HG03159 (cell line): ENCODE data around the gene TMEM42.

Experiments
- ATAC-seq: cut with Tn5 transposase; IDR thresholded peaks from one replicate; pipeline ENCODE4 v1.9.1; 2021; ENCODE audit warnings: mild to moderate bottlenecking, moderate library complexity; ENCODE audit not compliant: unreplicated experiment

TMEM42 gene

DNA sequence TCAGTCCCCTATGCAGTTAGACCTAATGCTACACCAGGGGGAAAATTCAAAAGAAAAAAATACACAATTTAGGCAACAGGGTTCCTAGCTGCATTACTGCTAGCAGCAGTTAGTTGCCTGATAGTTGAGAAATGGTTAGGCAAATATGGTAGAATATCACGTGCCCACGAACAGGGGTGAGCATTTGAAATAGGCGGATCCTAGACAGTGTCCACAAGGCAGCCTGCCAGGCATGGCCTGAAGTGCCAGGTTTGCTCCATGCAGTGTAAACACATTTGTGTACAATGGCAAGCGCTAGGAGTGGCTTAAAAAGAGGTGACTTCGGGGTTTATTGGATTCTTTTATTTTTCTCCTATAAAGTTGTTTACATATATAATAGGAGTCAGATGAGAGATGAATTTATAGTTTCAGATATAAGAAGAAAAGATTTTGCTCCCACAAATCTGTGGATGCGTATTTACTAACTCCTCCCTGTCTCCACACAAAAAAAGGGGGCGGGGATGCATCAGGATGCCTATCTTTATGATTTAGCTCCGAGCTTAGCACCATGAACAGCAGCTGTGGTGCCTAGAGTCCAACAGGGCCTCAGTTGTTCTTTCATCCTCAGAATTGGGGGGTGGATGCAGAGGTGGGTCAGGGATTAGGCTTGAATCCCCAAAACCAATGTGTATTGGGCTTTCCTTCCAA is 8.8 kb downstream of the TMEM42 start:
- ATAC-seq = no peak

DNA sequence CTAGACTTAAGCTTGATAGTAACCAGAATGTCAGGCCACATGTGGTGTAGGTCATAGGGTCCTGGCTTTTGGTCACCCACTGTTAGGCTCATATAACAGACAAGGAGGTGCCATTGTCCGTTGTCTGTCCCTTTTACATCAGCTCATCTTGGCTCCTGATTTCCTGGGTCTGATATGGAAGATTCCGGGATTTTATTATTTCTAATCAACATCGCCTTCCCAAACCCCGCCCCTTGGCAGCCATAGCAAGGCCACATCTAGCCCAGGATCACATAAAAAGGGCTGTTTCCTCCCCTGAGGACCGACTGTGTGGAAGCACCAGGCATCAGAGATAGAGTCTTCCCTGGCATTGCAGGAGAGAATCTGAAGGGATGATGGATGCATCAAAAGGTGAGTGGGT is 12.6 kb downstream of the TMEM42 start, which contains the start of gene TGM4:
TGM4 (plus strand) TSS at position 301 of the 400 bp plus-strand sequence; CDS start at position 372, 71 bp downstream.
- no peak for ATAC-seq

DNA sequence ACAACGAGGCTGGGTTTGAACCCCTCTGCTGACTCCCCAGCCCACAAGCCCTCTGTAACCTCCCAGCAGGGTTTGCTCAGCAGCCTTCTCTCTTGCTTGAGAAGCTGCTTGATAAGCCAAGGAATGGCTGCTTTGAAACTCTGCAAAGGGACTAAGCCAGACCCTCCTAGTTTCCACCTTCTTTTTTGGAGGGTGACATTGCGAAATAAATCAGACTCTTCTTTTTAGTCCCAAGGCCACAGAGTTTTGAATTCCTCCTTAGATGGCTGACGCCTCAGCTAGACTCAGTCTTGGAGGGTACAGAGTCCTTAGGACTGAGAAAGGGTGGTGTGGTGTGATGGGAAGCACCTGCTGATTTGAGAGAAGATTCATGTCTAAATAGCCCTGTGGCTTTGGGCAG is 13.9 kb downstream of the TMEM42 start:
- ATAC-seq = no peak

DNA sequence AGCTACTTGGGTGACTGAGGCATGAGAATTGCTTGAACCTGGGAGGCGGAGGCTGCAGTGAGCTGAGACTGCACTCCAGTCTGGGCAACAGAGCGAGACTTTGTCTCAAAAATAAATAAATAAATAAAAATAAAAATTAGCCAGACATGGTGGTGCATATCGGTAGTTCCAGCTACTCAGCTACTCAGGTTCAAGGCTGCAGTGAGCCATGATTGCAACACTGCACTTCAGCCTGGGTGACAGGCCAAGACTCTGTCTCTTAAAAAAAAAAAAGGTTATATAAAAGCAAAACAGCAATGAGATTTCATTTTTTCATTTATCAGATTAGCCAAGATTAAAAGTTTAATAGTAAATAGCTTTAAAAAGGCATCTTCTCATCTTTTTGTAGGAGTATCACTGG is 15.6 kb downstream of the TMEM42 start:
- no peak for ATAC-seq

DNA sequence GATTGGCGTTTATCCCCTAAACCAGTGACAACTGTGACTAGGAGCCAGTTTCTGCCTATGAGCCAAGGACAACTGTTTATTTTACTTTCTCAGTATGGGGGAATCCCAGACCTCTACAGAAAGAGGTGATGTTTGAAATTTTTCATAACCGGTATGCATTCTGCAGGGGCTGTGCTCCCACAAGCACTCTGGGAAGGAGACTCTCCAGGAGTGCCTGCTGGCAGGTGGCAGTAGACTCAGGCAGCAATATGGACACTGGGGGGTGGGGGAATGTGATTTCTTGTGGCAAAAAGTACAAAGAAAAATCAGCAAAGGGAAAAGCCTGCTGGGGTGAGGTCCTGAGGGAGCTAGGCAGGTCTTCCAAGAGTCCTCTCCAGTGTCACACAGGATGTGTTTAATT is 18.6 kb downstream of the TMEM42 start:
- ATAC-seq = no peak

DNA sequence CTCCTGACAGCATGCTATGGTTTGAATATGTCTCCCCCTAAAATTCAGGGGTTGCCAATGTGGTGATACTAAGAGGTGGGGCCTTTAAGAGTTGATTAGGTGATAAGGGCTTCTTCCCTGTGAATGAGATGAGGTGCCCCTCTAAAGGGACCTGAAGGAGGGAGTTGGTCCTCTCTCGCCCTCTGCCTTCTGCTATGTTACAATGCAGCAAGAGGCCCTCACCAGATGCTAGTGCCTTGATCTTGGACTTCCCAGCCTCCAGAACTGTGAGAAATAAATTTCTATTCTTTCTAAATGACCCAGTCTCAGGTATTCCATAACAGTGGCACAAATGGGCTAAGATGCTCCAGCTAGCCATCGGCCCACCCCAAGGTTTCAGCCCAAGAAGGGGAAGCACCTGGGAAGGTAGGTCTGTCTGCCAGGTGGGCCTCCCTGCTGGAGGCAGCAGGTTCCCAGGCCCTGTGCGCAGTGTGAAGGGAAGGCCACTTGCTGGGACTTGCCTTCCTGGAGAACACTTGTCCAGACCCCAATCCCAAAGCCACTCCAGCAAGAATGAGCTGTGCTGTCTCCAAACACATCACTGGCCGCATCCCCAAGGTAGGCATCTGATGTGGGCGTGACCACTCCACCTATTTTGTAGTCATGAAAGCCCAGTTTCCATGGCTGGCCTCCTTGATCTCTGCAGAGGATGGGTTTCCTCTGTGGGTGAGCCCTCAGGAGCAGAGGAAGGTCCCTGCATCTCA is 21.7 kb downstream of the TMEM42 start:
- ATAC-seq = no peak

DNA sequence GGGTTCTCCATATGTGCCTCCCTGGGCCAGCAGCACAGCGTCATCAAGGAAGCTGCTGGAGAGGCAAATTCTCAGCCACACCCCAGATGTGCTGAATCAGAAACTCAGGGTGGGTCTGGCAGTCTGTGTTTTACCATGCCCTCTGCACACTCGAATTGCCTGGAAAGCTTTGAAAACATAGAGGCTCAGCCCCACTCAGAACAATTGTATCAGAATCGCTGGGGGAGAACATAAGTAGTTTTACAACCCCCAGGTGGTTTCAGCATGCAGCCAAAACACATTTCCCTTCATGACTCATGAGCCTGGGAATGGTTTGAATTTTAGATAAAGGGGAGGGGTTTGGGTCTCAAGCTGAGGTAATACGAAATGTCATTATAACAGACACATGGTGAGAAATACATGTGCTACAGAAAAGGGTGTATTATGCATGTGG is 22.3 kb downstream of the TMEM42 start:
- ATAC-seq = no peak

DNA sequence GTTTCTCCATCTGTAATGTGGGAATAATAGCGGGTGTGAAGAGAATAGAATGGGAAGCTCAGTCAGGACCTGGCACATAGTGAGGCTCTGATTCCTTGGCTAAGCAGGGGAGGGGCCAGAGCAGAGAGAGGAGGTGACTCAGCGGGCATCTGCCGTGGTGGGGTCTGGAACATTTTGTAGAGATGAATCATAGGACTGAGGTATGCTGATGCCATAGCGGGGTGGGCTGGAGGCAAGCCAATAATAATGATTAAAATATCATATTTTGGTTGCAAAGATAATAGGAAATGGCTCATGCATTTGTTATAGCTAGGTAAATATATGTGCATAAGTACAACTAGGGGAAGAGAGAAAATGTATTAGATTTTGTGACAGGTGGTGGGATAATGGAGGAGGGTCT is 23.9 kb downstream of the TMEM42 start:
- no peak for ATAC-seq

DNA sequence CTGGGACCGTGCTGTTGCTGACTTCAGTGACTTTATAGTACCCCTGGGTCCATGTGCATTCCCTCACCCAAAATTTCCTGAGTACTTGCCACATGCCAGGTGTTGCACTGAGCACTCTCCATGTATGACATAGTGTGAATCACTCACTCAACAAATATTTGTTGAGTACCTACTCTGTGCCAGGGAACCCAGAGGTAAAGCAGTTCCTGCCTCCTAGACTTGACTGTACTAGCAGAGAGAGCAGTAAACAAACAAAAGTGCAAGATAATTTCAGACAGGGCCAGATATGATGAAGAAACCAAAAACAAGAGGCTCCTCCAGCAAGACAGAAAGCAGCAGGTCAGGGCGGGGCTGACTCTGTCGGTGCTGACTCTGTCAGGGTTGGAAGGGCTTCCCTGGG is 24.8 kb downstream of the TMEM42 start:
- no peak for ATAC-seq

DNA sequence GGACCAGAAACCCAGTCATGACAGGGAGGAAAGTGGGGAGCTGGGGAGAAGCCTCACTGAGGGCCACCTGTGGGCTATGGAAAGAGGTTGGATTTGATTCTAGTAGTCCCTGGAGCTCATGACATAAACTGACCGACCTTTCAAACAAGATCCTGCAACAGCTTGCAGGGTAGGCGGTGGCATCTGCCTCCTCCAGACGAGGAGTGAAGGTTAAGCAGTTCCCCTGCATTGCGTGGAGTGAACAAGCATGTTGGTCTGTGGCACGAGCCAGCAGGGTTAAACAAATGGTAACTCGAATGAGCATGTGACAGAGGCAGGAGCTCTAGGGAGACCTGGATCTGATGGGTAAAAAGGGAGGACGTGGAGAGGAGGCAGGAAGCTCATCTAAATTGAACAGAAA is 25.4 kb downstream of the TMEM42 start:
- no peak for ATAC-seq

DNA sequence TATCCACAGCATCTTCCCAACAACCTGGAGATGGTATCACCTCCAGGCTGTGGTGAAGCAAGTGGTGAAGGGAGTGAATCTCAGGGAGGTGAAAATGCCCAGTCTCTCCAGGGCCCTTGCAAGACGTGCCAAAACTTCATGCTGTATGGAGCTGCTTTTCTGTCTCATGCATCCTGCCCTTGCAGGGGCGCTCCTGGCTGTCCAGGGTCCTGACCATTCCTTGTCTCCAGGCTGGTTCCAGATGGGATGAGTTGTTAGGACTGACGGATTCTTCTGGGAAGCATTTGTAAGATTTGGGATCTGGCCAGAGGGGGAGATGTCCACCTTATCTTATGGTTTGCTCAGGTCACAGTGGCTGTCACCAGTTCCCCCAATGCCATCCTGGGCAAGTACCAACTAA is 28.5 kb downstream of the TMEM42 start:
- no peak for ATAC-seq

DNA sequence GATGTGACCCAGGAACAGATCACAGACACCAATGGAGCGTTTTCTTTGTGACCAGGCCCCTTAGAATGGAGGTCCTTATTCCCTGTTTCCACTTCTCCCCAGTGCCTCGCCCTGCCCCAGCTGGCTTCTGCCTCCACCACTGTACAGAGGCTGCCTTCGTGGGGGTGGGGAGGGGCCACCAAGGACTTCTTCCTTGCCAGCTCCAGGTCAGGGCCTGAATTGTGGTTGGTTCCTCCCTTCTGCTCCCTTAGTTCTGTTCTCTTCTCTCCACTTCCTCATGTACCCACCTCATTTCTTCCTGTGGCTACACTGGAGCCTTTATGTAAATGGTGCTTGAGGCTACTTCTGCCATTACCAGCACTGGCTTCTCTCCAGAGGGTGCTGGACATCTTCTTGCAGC is 29.1 kb downstream of the TMEM42 start:
- ATAC-seq = no peak

DNA sequence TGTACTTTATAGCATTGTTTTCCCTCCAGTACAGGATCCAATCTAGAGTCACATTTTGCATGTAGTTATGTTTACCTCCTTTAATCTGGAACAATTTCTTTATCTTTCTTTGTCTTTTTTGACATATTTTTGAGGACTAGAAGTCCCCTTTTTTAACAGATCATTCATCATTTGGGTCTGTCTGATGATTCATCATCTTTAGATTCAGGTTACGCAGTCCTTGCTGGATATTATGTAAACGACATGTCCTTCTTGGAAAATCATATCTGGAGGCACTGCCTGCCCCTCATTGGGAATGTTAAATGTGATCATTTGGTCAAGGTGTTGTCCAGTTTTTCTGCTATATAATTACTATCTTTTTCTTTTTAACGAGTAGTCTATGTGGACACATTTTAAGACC is 31.0 kb downstream of the TMEM42 start:
- no peak for ATAC-seq

DNA sequence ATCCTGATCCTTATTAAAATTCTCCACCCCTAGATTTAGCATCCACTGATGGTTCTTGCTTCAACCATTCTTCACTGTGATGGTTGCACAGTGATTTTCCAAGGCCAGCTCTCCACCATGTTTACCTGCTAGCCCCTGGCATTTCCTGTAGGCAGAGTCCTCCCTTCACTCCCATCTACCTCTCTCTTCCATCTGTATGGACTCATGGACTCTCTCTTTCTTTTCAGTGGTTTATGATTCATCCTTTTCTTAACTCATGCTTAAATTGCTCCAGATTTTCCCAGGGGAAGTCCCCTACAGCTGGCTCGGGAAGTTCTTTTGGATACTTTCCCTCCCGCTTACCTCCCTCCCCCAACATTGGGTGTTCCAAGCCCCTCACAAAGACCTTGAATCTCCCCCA is 31.4 kb downstream of the TMEM42 start:
- ATAC-seq = no peak

DNA sequence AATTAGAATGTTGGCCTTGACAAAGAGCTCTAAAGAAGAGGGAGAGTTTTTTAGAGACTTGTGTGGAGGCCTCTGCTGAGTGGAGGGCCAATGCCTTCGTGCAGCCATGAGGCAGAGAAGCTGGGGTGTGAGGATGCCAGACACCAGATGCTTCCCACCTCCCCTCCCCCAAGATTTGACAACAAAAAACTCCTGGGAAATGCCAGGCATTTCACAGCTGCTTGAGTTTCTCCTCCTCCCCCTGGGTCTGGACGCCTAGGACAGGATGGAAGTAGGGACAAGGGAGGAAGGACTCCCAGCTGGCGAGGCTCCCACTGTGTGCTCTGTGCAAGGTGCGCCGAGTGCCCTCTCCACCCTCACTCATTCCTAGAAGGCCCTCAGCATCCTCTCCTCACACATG is 32.8 kb downstream of the TMEM42 start:
- no peak for ATAC-seq

DNA sequence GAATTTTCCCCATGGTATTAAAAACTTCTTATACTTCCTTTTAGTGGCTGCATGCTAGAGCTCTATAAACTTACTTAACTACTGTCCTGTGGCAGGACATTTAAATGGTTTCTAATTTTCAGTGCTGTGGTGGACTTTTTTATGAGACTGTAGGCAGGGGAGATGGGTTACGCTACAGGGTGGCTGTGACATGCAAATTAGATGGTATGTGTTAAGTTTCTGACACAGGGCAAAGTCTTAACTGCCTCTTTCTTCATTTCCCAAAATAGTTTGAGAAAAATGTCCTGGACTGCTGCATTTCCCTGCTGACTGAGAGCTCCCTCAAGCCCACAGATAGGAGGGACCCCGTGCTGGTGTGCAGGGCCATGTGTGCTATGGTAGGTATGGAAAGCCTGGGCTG is 34.7 kb downstream of the TMEM42 start:
- ATAC-seq = no peak

DNA sequence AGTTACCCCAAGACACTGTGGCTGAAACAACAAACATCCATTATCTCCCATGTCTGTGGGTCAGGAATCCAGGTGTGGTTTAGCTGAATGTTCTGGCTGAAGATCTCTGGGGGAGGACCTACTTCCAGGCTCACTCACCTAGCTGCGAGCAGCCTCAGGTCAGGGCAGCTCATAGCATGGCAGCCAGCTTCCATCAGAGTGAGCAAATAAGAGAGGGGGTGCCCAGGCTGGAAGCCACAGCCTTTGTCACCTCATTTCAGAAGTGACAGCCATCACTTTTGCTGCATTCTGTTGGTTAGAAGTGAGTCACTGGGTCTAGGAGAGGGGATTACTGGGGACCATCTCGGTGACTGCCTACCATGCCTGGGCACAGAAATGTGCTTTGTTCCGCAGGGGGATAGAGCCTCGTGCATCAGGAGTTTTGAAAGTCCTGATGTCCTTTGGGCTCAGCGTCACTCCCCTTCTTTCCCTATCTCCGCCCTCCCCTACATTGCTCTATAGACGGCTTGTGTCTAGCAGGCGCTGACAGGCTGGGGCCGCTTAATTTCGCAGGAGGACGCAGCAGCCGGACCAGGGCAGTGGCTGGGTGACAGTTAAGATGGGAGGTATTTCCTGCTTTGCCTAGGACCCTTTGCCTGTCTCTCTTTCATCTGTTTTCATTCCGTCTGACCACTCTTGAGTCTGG is 38.1 kb downstream of the TMEM42 start:
- ATAC-seq = no peak

DNA sequence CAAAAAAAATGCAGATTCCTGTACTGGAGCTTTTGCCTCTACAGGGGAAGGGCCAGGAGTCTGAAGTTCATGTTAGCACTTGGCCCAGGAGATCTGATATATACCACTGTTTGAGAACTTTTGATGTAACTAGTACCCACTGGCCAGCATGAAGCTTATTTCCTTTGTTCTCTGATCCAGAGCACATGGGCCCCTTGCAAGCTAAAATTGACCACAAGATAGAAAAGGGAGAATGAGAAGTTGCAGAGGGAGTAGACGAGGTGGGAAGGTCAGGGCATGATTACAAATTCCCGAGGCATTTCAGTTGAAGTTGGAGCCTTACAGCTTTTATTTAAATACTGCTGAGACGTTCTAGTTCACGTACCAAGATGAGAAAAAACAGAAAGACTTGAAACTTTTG is 40.9 kb downstream of the TMEM42 start:
- no peak for ATAC-seq

DNA sequence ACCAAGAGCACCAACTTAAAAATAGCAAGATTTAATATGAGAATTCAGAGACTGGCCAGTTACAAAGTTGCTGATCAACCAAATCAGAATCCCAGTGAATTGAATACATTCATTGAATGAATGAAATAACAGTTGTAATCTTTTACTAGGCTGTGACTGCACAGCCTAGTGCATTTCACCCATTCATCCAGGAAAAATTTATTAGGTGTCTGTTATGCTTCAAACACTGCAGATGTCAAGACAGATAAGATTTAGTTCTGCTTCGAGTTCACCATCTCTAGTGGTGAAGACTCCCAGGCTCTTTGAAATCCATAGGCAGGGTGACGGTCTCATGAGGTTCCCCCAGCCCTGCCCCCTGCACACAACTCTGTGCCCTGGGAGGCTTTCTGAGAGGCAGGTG is 41.6 kb downstream of the TMEM42 start:
- ATAC-seq = no peak

DNA sequence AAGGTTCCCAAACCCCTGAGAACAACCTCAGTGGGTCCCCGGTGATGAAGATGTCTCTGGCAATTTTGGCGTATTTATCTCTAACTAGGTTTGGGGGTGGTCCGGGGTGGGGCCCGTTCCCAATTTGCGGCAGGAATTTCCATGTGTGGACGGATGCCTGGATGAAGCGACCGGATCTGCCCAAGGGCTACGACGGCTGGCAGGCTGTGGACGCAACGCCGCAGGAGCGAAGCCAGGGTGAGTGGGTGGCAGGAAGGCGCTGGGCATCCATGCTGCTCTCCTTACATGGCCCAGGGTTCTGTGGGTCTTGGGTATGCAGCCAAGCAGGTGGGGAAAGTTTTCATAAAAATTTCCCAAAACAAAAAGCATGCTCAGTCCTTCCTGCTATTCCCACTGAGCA is 42.0 kb downstream of the TMEM42 start:
- no peak for ATAC-seq

DNA sequence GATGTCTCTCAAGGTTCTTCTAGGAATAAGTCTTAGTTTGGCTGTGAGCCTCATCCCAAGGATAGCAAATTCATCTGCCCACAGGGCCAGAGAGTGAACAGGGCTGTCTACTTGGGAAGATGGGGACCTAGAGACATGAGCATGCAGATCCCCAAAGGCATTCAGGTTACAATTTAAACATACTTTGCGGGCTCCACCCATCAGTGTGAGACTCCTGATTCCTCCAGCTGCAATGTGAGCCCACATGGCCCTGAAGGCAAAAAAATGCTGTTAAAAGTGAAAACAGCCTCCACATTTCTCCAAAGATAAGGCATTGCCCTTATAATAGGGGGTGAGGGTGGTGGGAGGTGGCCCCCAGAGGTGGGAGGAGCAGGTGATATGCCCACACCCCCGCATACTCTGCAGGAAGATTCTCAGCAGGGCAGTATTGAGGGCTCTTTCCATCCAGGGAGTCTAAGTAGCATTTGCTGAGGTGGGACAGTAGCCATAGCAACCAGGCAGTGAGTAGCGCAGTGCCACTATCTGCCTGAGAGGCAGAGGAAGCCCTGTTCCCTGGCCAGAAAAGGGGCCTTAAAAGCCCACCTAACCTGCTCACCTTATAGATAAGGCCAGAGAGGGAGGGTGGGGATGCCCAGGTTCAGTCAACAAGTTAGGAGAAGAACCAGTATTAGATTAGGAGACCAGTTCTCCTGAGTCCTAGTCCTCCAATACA is 43.9 kb downstream of the TMEM42 start:
- ATAC-seq = no peak
